ENCODE results near the gene CCT5. TPM values are rescaled to one million over a fixed set of nuclear protein-coding genes. Genes with fewer than 3 reads are reported as not detected.

The CCT5 gene
- total and polyA plus RNA-seq, 10 of the 15 experiments (the other 5 are each of a cell fraction or from before 2014, with no cell fraction given): 376 to 637 (median 543) TPM

- no peak for TF ChIP-seq HSF1 (IDR thresholded peaks at IDR 0.05; ENCODE audit: low read depth, low read length)
- no peak for TF ChIP-seq YBX1 (IDR thresholded peaks at IDR 0.05)
- TF ChIP-seq, protein P1, sequence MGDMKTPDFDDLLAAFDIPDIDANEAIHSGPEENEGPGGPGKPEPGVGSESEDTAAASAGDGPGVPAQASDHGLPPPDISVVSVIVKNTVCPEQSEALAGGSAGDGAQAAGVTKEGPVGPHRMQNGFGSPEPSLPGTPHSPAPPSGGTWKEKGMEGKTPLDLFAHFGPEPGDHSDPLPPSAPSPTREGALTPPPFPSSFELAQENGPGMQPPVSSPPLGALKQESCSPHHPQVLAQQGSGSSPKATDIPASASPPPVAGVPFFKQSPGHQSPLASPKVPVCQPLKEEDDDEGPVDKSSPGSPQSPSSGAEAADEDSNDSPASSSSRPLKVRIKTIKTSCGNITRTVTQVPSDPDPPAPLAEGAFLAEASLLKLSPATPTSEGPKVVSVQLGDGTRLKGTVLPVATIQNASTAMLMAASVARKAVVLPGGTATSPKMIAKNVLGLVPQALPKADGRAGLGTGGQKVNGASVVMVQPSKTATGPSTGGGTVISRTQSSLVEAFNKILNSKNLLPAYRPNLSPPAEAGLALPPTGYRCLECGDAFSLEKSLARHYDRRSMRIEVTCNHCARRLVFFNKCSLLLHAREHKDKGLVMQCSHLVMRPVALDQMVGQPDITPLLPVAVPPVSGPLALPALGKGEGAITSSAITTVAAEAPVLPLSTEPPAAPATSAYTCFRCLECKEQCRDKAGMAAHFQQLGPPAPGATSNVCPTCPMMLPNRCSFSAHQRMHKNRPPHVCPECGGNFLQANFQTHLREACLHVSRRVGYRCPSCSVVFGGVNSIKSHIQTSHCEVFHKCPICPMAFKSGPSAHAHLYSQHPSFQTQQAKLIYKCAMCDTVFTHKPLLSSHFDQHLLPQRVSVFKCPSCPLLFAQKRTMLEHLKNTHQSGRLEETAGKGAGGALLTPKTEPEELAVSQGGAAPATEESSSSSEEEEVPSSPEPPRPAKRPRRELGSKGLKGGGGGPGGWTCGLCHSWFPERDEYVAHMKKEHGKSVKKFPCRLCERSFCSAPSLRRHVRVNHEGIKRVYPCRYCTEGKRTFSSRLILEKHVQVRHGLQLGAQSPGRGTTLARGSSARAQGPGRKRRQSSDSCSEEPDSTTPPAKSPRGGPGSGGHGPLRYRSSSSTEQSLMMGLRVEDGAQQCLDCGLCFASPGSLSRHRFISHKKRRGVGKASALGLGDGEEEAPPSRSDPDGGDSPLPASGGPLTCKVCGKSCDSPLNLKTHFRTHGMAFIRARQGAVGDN (IDR thresholded peaks at IDR 0.05): no peak
- no peak for TF ChIP-seq BCL11A (IDR thresholded peaks at IDR 0.05; ENCODE audit: low read depth, low read length)
Measured at GRCh38 chr5:10229306-10230048, 20.6 kb upstream of the CCT5 start (continued).

DNA sequence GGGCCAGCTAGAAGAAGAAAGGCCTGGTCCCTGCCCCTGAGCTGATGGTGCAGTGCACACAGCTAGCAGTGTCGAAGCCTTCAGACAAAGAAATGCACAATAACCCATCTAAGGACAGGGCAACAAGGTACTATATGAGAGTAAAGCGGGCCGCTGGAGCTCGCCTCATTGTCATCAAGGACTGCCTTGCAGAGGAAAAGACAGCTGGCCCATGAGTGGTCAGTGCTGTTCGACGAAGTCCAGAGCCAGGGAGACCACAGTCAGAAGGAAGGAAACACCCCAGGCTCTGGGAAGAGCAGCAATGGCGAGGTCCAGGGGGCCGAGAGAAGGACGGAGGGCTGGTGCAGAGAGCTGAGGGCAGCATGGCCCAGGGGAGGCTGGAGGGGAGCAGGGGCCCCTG lies 17.7 kb upstream of the CCT5 start:
- in situ Hi-C loops (cut with MboI): no loop called here
- Histone ChIP-seq H3K9ac (ENCODE audit: control insufficient read depth, insufficient read depth, low read length) (no peak overlapping the region), H4K20me1 (ENCODE audit: control insufficient read depth, insufficient read depth) (no peaks in the 10 kb centered on the region), H3K9me3 (replicated peaks; ENCODE audit: control insufficient read depth, insufficient read depth, low read length) (no peaks in the 10 kb centered on the region), H3K27me3 (replicated peaks in 1 of 2; ENCODE audit: control insufficient read depth in 2 of 2, insufficient read depth in 2 of 2, low read length in 1 of 2) (no peaks in the 10 kb centered on the region), H3K36me3 (ENCODE audit: control insufficient read depth in 2 of 2, insufficient read depth in 2 of 2, low read length in 1 of 2) (peaks cover 2% of the 10 kb centered on the region in 2 experiments; a peak in 2 of 4 replicates), H3K4me1 (ENCODE audit: control insufficient read depth, insufficient read depth, low read length) (no peaks in the 10 kb centered on the region), H2AFZ (ENCODE audit: control insufficient read depth, low read depth, low read length) (no peak overlapping the region), H3K27ac (ENCODE audit: control insufficient read depth, insufficient read depth) (no peak overlapping the region), H3K4me3 (no peak overlapping the region), H3K4me2 (ENCODE audit: control insufficient read depth, insufficient read depth) (no peak overlapping the region), H3K79me2 (ENCODE audit: control insufficient read depth, insufficient read depth, low read length) (no peaks in the 10 kb centered on the region)
- POLR2A ChIA-PET: no interaction called here
- DNase-seq (ENCODE audit: low read depth, low spot score) (no peak), ATAC-seq (no peak), FAIRE-seq (no peak)
- intact Hi-C loops (cut with micrococcal nuclease; ENCODE audit: unreplicated experiment): no loop called here
- RAD21 ChIA-PET (ENCODE audit: unreplicated experiment): no interaction called here
- SMC1A ChIA-PET (ENCODE audit: uncharacterized antibody, unreplicated experiment): no interaction called here
- CTCF ChIA-PET: interaction anchor here (0.7 kb wide), 1 partner anchor 10 kb away, joined by 3 read pairs; no protein-coding TSS in a partner anchor
- WGBS (ENCODE audit: insufficient coverage, insufficient replicate concordance, low lambda C conversion rate, missing lambda C conversion rate): 94% methylated on average over 9 of the region's 9 CpGs
- no TSS peak for BruUV-seq (replicated peaks)
- TF ChIP-seq, protein P2, sequence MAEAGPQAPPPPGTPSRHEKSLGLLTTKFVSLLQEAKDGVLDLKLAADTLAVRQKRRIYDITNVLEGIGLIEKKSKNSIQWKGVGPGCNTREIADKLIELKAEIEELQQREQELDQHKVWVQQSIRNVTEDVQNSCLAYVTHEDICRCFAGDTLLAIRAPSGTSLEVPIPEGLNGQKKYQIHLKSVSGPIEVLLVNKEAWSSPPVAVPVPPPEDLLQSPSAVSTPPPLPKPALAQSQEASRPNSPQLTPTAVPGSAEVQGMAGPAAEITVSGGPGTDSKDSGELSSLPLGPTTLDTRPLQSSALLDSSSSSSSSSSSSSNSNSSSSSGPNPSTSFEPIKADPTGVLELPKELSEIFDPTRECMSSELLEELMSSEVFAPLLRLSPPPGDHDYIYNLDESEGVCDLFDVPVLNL (IDR thresholded peaks at IDR 0.05; ENCODE audit: low read depth, low read length): no peak
- no peak for TF ChIP-seq FOXM1 (IDR thresholded peaks at IDR 0.05; ENCODE audit: low read depth, low read length)
- TF ChIP-seq EED (IDR thresholded peaks at IDR 0.05; ENCODE audit: low read depth): no peak
- no peak for TF ChIP-seq MTA2 (IDR thresholded peaks at IDR 0.05; ENCODE audit: low read depth)
- TF ChIP-seq RAD21 (IDR thresholded peaks at IDR 0.05; ENCODE audit: insufficient read depth, low read depth, low read length): no peak
- no peak for TF ChIP-seq CEBPZ (IDR thresholded peaks at IDR 0.05; ENCODE audit: low read depth, low read length)
- no peak for TF ChIP-seq KDM1A (IDR thresholded peaks at IDR 0.05; ENCODE audit: borderline replicate concordance)
- TF ChIP-seq ZBED1 (IDR thresholded peaks at IDR 0.05; ENCODE audit: borderline replicate concordance): no peak

Measured in GM12878 (cell line).